LNCaP clone FGC (cell line): ENCODE data around the gene UBE2O.

Experiments
- DNase-seq: peaks from one replicate; pipeline ENCODE4 v3.0.0-alpha.2; 2011; ENCODE audit warnings: low read depth
- H3K4me3 ChIP-seq: 2 replicates; pipeline ENCODE4 v1.5.1; 2011; ENCODE audit warnings: mild to moderate bottlenecking, low read depth, low read length, control low read depth
- TF ChIP-seq, protein P1 (sequence below): IDR thresholded peaks from 2 replicates; pipeline ENCODE4 v1.5.1; 2012; ENCODE audit warnings: mild to moderate bottlenecking; ENCODE audit not compliant: control insufficient read depth, insufficient read depth; ENCODE audit errors: extremely low read depth

Gene UBE2O

DNA sequence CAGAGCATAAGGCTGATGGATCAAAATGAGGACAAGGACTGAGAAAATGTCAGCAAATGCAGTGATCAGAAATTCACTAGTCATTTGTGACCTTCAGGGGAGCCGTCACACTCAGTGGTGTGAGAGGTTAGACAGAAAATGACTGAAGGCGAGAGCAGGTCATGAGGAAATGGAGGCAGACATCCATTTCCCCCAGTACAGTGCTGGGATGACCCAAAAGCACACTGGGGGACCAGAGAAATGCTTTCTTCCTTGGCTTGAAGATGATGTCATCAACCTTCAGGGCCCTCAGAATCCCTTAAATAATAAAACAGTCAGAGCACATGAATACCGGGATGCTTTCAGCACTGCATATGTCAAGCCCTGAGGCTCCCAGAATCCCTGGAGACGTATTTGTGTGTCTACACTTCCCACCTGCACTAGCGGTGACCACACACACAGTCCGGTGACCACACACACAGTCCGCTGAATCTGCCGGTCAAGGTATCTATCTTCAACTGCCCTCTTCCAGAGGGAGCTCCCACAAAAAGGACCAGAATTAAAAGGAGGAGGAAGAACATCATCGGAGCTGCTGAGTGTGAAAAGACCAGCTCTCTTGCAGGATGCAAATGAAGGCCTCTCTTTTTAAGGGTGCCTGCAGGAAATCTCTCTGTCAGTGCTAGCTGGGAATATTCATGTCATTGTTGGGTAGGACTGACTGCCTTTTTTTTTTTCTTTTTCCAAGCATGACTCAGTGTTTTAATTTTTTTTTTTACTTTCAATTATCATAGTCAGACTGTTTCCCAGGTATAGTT, 8.2 kb downstream of the UBE2O start:
- no peak for DNase-seq
- TF ChIP-seq, protein P1, sequence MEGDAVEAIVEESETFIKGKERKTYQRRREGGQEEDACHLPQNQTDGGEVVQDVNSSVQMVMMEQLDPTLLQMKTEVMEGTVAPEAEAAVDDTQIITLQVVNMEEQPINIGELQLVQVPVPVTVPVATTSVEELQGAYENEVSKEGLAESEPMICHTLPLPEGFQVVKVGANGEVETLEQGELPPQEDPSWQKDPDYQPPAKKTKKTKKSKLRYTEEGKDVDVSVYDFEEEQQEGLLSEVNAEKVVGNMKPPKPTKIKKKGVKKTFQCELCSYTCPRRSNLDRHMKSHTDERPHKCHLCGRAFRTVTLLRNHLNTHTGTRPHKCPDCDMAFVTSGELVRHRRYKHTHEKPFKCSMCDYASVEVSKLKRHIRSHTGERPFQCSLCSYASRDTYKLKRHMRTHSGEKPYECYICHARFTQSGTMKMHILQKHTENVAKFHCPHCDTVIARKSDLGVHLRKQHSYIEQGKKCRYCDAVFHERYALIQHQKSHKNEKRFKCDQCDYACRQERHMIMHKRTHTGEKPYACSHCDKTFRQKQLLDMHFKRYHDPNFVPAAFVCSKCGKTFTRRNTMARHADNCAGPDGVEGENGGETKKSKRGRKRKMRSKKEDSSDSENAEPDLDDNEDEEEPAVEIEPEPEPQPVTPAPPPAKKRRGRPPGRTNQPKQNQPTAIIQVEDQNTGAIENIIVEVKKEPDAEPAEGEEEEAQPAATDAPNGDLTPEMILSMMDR, result no peak
- H3K4me3 ChIP-seq, result no peak overlapping the region

DNA sequence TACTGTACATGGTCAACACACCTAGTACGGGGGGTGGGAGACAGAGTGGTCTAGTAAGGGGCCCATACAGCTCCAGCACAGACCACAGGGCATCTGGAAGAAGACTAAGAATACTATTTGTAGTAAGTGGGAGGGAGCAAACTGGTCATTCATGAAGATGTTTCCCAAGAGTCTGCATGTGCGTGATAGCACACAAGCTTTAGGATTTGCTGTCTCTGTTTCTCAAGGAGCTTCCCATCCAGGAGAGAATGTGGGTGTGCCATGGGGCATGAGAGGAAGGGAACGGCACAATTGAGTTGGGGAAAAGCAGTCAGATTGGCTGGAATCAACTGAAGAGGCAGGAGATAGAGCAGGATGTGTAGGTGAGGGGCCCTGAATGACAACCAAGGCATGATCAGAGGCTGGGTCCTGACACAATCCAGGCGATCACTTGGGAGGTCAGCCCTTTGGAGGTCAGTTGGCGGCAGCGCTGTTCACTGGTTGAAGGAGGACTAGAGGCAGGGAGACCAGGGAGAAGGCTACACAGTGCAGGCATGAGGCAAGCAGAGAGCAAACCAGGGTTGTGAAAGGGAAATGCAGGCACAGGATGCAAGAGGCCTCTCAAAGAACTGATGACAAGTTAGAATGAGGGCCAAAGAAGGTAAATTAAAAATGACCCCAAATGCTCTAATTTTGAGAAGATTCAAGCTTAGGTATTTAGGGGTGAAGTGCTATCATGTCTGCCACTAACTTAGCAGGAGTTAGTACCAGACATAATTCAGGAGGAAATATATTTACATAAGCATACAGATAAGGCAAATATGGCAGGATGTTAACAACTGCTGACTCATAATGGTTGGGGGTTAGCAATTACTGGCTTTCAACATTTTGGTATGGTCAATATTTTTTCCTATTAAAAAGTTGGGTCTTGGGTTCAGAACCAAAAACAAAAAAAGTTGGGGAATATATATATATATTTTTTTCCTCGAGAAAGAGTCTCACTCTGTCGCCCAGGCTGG, 10.3 kb downstream of the UBE2O start:
- DNase-seq, result no peak

DNA sequence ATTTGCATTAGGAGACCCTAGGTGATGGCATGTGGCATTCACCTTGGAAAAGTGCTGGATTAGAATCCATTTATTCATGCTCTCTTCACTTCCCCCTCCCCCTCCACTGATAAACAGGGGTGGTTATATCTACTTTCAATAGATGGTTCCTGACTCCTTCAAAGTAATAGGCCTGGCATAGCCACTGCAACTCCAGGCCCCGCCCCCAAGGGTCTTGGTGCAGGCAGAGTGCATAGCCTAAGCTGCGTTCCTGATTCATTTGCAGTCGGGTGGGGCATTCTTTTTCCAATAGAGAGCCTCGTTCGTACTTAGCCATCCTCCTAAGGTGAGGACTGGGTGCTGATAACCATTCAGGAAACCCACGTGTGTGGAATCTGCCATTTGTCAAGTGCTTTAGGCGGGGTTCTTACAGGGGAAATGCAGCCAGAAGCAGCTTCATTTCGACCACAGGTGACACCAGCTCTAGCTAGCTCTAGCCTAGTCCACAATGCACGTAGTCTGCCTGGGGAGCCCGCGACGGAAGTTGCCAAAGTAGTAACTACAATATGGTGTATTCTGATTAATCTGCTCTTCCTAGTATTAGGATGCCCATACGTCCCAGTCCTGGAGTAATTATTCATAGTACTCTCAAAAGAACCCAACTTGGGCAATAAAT, 11.1 kb downstream of the UBE2O start:
- no peak for DNase-seq
- H3K4me3 ChIP-seq, result no peak overlapping the region
- TF ChIP-seq, protein P1, result no peak

More for the DNA sequence above, 10.3 kb downstream of the UBE2O start:
- no peak overlapping the region for H3K4me3 ChIP-seq
- TF ChIP-seq, protein P1, result no peak

DNA sequence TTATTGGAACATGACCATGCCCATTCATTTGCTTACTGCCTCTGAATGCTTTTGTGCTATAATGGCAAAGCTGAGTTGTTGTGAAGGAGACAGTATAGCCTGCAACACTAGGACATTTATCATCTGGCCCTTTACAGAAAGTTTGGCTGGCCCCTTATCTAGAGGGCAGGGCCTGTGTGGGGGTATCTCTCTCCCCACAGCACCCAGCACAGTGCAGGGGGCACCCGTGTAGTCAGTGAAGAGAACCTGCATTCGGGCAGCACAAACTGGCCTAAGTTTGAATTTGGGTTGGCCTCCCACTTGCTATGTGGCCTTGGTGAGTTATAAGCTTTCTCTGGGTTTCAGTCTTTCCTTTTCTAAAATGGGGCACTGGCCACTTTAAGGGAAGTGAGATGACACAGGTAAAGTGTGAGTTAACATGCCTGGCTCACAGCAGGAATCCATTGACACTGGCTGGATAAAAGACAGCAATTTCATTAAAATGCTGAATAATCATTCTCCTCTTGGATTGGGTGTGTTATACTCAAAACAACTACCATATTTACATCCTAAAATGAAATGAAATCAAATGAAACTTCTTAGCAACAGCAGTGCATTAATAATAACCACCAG, 12.1 kb downstream of the UBE2O start:
- no peak overlapping the region for H3K4me3 ChIP-seq
- DNase-seq, result no peak
- TF ChIP-seq, protein P1, result no peak

DNA sequence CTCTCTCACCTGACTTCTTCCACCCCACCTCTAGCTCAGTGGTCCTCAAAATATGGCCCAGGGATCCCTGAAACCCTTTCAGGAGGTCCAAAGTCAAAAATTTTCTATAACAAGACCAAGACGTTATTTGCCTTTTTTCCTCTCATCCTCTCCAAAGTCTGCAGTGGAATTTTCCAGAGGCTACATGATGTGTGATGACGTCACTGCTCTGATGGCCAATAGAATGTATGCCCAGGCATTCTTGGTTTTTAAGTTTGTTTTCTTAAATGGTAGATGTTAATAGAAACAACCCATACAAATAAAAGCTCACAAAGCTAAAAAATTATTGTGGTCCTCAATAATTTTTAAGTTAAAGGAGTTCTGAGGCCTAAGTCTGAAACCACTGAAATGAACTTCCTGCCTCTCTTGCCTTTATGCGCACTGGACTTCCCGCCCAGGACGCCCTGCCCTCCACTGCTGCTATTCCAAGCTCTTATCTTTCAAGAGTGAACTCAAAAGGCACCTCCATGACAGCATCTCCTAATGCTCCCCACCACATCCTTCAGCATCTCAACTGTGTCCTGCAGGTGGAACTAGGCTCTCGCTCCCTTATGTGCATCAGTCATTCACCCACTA, 13.5 kb downstream of the UBE2O start:
- H3K4me3 ChIP-seq, result no peak overlapping the region
- TF ChIP-seq, protein P1, result no peak
- no peak for DNase-seq

DNA sequence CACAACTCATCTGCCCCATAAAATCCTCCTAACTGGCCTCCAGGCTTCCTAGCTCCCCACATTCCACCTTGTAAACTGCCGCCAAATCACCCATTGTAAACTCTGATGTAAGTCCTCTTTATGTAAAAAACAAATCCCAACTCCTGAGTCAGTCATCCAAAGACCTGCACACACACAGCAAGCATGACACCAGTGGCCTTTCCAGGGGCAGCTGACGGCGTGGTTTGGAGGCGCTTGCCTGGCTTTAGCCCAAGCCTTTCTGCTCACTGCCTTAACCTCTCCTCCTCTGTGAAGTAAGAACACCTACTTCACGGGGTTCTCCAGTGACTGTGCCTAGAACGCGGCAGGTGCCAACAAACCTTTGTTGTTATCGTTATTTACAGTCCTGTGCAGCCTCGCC, 14.0 kb downstream of the UBE2O start:
- no peak overlapping the region for H3K4me3 ChIP-seq
- DNase-seq, result no peak
- TF ChIP-seq, protein P1, result no peak
